ENCODE data around the gene TMEM165.

Gene TMEM165

GRCh38 chr4:55367084-55367722 is 28.6 kb upstream of the TMEM165 start:
- in situ Hi-C loops (cut with MboI; ENCODE audit: low sequenced_read_pairs) = no loop called here

- in situ Hi-C loops (cut with MboI; ENCODE audit: low sequenced_read_pairs) = no loop called here
Measured at GRCh38 chr4:55369968-55370367, 25.8 kb upstream of the TMEM165 start.

- in situ Hi-C loops (cut with MboI; ENCODE audit: low sequenced_read_pairs) = no loop called here
Measured at GRCh38 chr4:55372259-55372658, 23.5 kb upstream of the TMEM165 start.

GRCh38 chr4:55373461-55373860 is 22.3 kb upstream of the TMEM165 start:
- in situ Hi-C loops (cut with MboI; ENCODE audit: low sequenced_read_pairs) = no loop called here

- in situ Hi-C loops (cut with MboI; ENCODE audit: low sequenced_read_pairs) = no loop called here
Measured at GRCh38 chr4:55376698-55377097, 19.1 kb upstream of the TMEM165 start.

GRCh38 chr4:55378617-55379467 is 16.9 kb upstream of the TMEM165 start:
- in situ Hi-C loops (cut with MboI; ENCODE audit: low sequenced_read_pairs) = no loop called here

- in situ Hi-C loops (cut with MboI; ENCODE audit: low sequenced_read_pairs) = no loop called here
Measured at GRCh38 chr4:55380576-55380975, 15.2 kb upstream of the TMEM165 start.

GRCh38 chr4:55381502-55381901 is 14.3 kb upstream of the TMEM165 start:
- in situ Hi-C loops (cut with MboI; ENCODE audit: low sequenced_read_pairs) = no loop called here

GRCh38 chr4:55382488-55383003 is 13.2 kb upstream of the TMEM165 start:
- in situ Hi-C loops (cut with MboI; ENCODE audit: low sequenced_read_pairs) = no loop called here

GRCh38 chr4:55385201-55385649 is 10.5 kb upstream of the TMEM165 start:
- in situ Hi-C loops (cut with MboI; ENCODE audit: low sequenced_read_pairs) = no loop called here

- in situ Hi-C loops (cut with MboI; ENCODE audit: low sequenced_read_pairs) = no loop called here
Measured at GRCh38 chr4:55386073-55386472, 9.7 kb upstream of the TMEM165 start.

GRCh38 chr4:55386840-55387239 is 8.9 kb upstream of the TMEM165 start:
- in situ Hi-C loops (cut with MboI; ENCODE audit: low sequenced_read_pairs) = no loop called here

- in situ Hi-C loops (cut with MboI; ENCODE audit: low sequenced_read_pairs) = no loop called here
Measured at GRCh38 chr4:55393461-55394320, 2.1 kb upstream of the TMEM165 start.

GRCh38 chr4:55395218-55395528 is 584 bp upstream of the TMEM165 start:
- in situ Hi-C loops (cut with MboI; ENCODE audit: low sequenced_read_pairs) = no loop called here

- in situ Hi-C loops (cut with MboI; ENCODE audit: low sequenced_read_pairs) = no loop called here
Measured at GRCh38 chr4:55396308-55397125, 760 bp downstream of the TMEM165 start.

GRCh38 chr4:55397126-55397436 is 1.3 kb downstream of the TMEM165 start:
- in situ Hi-C loops (cut with MboI; ENCODE audit: low sequenced_read_pairs) = no loop called here

GRCh38 chr4:55397520-55398321 is 2.0 kb downstream of the TMEM165 start:
- in situ Hi-C loops (cut with MboI; ENCODE audit: low sequenced_read_pairs) = no loop called here

GRCh38 chr4:55398461-55398860 is 2.7 kb downstream of the TMEM165 start:
- in situ Hi-C loops (cut with MboI; ENCODE audit: low sequenced_read_pairs) = no loop called here

- in situ Hi-C loops (cut with MboI; ENCODE audit: low sequenced_read_pairs) = no loop called here
Measured at GRCh38 chr4:55398966-55399365, 3.2 kb downstream of the TMEM165 start.

- in situ Hi-C loops (cut with MboI; ENCODE audit: low sequenced_read_pairs) = no loop called here
Measured at GRCh38 chr4:55399581-55399980, 3.8 kb downstream of the TMEM165 start.
